Uterus (tissue), 4 donors: ENCODE measurements around the gene HOXA13. TPM values are rescaled to one million over a fixed set of nuclear protein-coding genes. Genes with fewer than 3 reads are reported as not detected.

Source experiments
- DNase-seq, 2 donors: peaks; one replicate each; pipeline ENCODE4 v3.0.0-alpha.2; 2019 to 2020
- H3K27ac ChIP-seq, 2 donors: fragments of 200-600 bp; sonication (generic); 1 replicate in 1 of 2; 2 replicates in 1 of 2; pipeline ENCODE4 v1.5.1; 2016 to 2018
- H3K27me3 ChIP-seq, 2 donors: fragments of 200-600 bp; sonication (generic); one replicate each; pipeline ENCODE4 v1.5.1; 2018 to 2019; ENCODE audit warnings: control low read depth in 1 of 2
- H3K36me3 ChIP-seq, 2 donors: fragments of 200-600 bp; sonication (generic); one replicate each; pipeline ENCODE4 v1.5.1; 2019; ENCODE audit warnings: control low read depth in 1 of 2
- H3K4me1 ChIP-seq, 2 donors: fragments of 200-600 bp; sonication (generic); one replicate each; pipeline ENCODE4 v1.5.1; 2018 to 2019; ENCODE audit warnings: control low read depth in 1 of 2
- H3K4me3 ChIP-seq, 2 donors: fragments of 200-600 bp; sonication (generic); 1 replicate in 1 of 2; 2 replicates in 1 of 2; pipeline ENCODE4 v1.5.1; 2018 to 2019; ENCODE audit warnings: mild to moderate bottlenecking in 1 of 2
- H3K9me3 ChIP-seq, 2 donors: fragments of 200-600 bp; sonication (generic); one replicate each; pipeline ENCODE4 v1.5.1; 2019; ENCODE audit warnings: control low read depth in 1 of 2
- CTCF ChIP-seq, 4 experiments: fragments of 200-600 bp in 2 of 4; fragments of 450-650 bp in 2 of 4; sonication (generic) in 2 of 4; IDR thresholded peaks; one replicate each; pipeline ENCODE4 v1.5.1; 2016 to 2019; ENCODE audit warnings: antibody characterized with exemption in 4 of 4, mild to moderate bottlenecking in 2 of 4, moderate library complexity in 1 of 4
- POLR2A ChIP-seq, 2 donors: fragments of 450-650 bp; IDR thresholded peaks; one replicate each; pipeline ENCODE4 v1.6.1; 2016; ENCODE audit warnings: antibody characterized with exemption in 2 of 2, mild to moderate bottlenecking in 1 of 2, moderate library complexity in 1 of 2
- intact Hi-C: fragments of 100-400 bp; cut with DNase I; formaldehyde crosslinking; loops from one replicate; pipeline ENCODE4 v1.15.1; 2023; ENCODE audit warnings: low total_unique reads
- total RNA-seq, 4 donors: library from RNA; depleted of rRNA in 3 of 4; stranded (reverse); fragments of >200 nt in 3 of 4; gene quantifications; one replicate each; pipeline versions ENCODE4 v1.1.0 to v1.2.4, GENCODE V29; 2014 to 2023
- donor health status: DM: yes; HTN: yes; CAD: no.

Gene HOXA13
- total RNA-seq, 4 donors from 2014 or later, result 0.40 to 27.5 (median 1.1) TPM

- Histone ChIP-seq H3K27me3 (no peaks in the 10 kb centered on the region), H3K27ac (peak overlapping the region; percentile 94 to 96), H3K36me3 (no peaks in the 10 kb centered on the region), H3K4me3 (peak overlapping the region; percentile 56 to 79), H3K4me1 (peaks cover 0 to 4% of the 10 kb centered on the region in 2 donors), H3K9me3 (no peaks in the 10 kb centered on the region)
- DNase-seq, result peak in 1 of 2 donors; percentile 65
- TF ChIP-seq CTCF (IDR thresholded peaks at IDR 0.05), result no peak
- TF ChIP-seq POLR2A (IDR thresholded peaks at IDR 0.05), result peak in 1 of 2 donors; percentile 13
- intact Hi-C loops, result loop anchor here (5.0 kb wide), 1 partner anchor 474 kb away; the partner anchor contains the start of gene HIBADH
These were observed 11.3 kb downstream of the HOXA13 start for GRCh38 chr7:27188386-27189294.

DNA sequence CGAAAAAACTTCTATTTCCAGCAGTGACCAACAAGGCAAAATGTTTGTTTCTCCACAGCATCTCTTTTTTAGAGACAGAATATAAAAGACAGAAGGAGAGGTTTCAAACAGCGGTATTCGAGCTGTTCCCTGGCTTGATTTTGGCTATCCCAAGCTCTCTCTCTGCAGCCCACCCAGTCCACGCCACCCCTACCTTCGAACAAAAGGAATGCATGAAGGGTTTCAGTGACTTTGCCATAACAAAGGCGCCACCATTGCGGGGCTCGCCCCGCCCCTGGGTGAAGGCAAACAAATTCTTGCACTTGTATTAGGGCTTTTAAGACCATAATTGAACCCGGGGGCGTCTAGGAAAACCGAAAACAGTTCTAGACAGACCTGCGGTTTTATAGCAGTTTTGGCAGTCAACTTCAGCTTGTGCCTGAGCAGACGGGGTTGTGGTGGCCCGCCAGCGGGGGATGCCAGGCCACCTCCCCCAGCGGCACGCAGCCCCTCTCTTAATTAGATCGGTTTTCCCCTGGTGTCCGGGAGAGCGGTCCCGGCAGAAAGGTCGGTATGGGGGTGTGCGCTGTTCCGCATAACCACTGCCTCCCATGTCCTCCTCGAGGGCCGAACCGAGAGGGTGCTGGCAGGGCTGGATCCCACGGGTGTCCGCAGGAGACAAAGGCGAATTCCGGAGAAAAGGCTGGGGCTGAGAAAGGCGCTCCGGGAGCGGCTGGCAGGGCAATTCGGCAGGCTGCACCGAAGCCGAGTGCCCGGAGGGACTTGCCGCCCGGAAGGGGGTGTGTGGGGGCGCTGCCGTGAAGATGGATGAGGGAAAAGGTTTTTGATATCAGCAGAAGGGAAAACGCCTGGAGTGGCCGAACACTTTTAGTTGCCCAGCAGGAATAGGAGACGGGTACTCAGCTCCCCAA lies 12.2 kb downstream of the HOXA13 start:
- DNase-seq, result peak in 1 of 2 donors; percentile 44
- TF ChIP-seq POLR2A (IDR thresholded peaks at IDR 0.05) (no peak), CTCF (IDR thresholded peaks at IDR 0.05) (no peak)
- Histone ChIP-seq H3K4me3 (peak overlapping the region; percentile 56 to 79), H3K27me3 (no peaks in the 10 kb centered on the region), H3K27ac (peak overlapping the region; percentile 94 to 96), H3K9me3 (no peaks in the 10 kb centered on the region), H3K36me3 (no peaks in the 10 kb centered on the region), H3K4me1 (no peaks in the 10 kb centered on the region)
- intact Hi-C loops, result loop anchor here (5.0 kb wide), 1 partner anchor 475 kb away; the partner anchor contains the start of gene HIBADH

DNA sequence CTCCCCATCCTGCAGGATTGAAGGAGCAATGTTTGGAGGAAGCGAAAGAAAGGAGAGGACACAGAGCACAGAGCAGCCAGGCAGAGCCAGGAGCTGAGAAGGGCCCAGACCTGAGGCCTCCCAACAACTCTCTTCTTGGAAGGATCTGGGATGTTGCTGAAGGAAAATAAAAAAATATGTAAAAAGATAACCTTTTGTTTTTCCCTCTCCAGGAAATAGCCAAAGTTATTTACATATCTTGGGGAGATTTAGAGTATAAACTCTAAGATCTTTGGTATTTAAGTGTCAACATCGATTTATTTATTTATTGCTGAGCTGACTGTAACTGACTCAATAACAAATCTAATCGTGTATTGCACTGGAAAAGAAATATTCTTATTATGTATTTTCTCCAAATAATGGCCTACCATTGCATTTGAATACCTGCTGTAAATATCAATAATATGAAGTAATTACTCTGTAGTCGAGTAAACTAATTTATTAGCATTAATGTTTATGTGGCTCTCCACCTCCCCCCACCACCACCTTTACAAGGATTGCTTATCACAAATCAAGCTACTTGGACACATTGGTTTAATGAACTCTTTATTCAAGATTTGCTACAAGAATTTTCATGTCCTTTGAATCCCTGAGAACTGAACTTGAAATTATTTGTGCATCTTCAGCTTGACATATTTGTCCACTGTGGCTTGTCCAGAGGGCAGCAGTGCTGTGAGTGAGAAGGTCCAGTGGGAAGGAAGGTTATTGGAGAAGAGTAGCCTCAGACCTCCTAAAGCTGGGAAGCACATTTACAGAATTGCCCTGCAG lies 13.0 kb downstream of the HOXA13 start:
- no peaks in the 10 kb centered on the region for H3K4me1 ChIP-seq
- H3K27ac ChIP-seq, result peak overlapping the region; percentile 94 to 96
- H3K36me3 ChIP-seq, result no peaks in the 10 kb centered on the region
- intact Hi-C loops, result loop anchor here (5.0 kb wide), 1 partner anchor 475 kb away; the partner anchor contains the start of gene HIBADH
- no peaks in the 10 kb centered on the region for H3K9me3 ChIP-seq
- H3K4me3 ChIP-seq, result peak overlapping the region; percentile 56 to 79
- TF ChIP-seq CTCF (IDR thresholded peaks at IDR 0.05), result no peak
- TF ChIP-seq POLR2A (IDR thresholded peaks at IDR 0.05), result no peak
- no peaks in the 10 kb centered on the region for H3K27me3 ChIP-seq
- peak in 1 of 2 donors; percentile 42 for DNase-seq

DNA sequence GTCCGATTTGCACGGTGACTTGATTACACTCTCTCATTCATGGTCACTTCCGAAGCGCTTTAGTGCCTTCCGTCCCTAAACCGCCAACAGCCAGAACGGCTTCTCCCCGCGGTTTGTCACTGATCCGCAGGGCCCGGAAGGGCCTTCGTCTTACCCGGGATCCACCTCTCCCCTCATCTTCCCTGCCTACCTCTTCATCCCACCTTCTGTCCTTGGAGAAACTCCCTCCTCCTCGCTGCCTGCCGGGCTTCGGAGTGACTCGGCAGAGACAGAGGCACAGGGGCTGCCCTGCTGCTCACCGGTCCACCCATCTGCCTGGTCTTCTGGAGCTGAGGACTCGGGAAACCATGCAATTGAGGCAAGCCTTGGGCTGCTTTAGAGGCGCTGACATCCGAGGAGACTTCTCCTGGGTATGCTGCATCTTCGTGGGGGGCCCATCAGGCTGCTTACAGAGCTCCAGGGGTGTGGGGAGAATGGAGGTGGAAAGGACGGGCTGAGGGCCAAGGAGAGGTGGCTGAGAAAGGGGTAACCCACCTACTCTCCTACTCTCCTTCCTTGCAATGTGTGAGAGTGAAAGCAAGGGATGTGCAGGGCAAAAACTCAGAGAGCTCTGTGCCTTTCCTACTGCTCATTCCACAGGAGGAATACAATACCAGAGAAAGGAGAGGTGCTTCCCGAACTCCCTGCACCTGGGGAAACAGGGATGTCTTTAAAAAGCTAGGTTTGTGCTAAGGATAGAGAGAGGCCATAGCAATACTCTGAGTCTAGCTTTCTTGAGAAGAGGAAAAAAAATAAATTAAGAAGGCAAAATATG lies 13.8 kb downstream of the HOXA13 start:
- Histone ChIP-seq H3K27ac (peak overlapping the region; percentile 94 to 96), H3K36me3 (no peaks in the 10 kb centered on the region), H3K9me3 (no peaks in the 10 kb centered on the region), H3K4me3 (peak overlapping the region; percentile 56 to 79), H3K4me1 (no peaks in the 10 kb centered on the region), H3K27me3 (no peaks in the 10 kb centered on the region)
- intact Hi-C loops, result loop anchor here (5.0 kb wide), 1 partner anchor 476 kb away; the partner anchor contains the start of gene HIBADH
- peak in 1 of 2 donors; percentile 47 for DNase-seq
- TF ChIP-seq POLR2A (IDR thresholded peaks at IDR 0.05) (no peak), CTCF (IDR thresholded peaks at IDR 0.05) (no peak)
